ENCODE results near the gene MDM2.

- TF ChIP-seq ZNF217 (IDR thresholded peaks at IDR 0.05) = no peak
- no peak for TF ChIP-seq MAX (IDR thresholded peaks at IDR 0.05; ENCODE audit: low read depth, low read length)
- no peak for TF ChIP-seq CTCF (IDR thresholded peaks at IDR 0.05 in 2 of 3, conservative IDR thresholded peaks at IDR 0.05 in 1 of 3; ENCODE audit: control insufficient read depth in 2 of 3, extremely low read depth in 1 of 3, insufficient read depth in 1 of 3, low read depth in 3 of 3, low read length in 3 of 3)
- no peak for TF ChIP-seq POLR2A (IDR thresholded peaks at IDR 0.05; ENCODE audit: low read depth, low read length)
- no peak for TF ChIP-seq RAD51 (IDR thresholded peaks at IDR 0.05)
- no peak for TF ChIP-seq RAD21 (IDR thresholded peaks at IDR 0.05; ENCODE audit: insufficient read depth, low read depth, low read length)
- TF ChIP-seq SIN3A (IDR thresholded peaks at IDR 0.05; ENCODE audit: low read depth, low read length) = no peak
- TF ChIP-seq RFX5 (IDR thresholded peaks at IDR 0.05; ENCODE audit: low read depth, low read length) = no peak
Measured at GRCh38 chr12:68765696-68766095, 42.3 kb upstream of the MDM2 start.

Data from GM12878 (cell line).